ENCODE results near the gene IL17F. TPM values are rescaled to one million over a fixed set of nuclear protein-coding genes. Genes with fewer than 3 reads are reported as not detected.

IL17F gene
- total RNA-seq, 6 experiments from 2014 or later: not detected

DNA sequence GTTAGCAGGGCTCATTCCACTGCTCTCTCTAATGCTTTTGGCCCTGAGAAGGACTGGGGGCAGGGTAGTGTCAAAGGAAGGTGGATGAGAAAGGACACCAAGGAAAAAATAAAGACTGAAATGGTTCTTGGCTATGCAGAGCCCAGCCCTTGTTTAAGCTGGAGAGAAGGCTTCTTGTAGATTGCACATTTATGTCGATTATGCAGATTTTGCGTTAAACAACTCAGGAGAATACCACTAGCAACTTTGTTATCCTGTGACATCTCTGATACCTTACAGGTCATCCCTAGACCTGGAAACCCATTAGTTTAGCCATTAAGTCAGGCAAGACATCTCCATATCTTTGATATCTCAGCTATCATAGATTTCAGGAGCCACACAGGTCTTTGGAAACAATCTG is 11.1 kb upstream of the IL17F start:
- Mint-ChIP-seq H3K36me3 (ENCODE audit: low read depth) (no peaks in the 10 kb centered on the region), H3K27ac (no peak overlapping the region), H3K4me3 (no peak overlapping the region), H3K9me3 (no peaks in the 10 kb centered on the region), H3K4me1 (ENCODE audit: low read depth) (peaks cover 11% of the 10 kb centered on the region), H3K27me3 (ENCODE audit: insufficient read depth) (peaks cover 23% of the 10 kb centered on the region)
- DNase-seq: no peak
- TF ChIP-seq, protein P1, sequence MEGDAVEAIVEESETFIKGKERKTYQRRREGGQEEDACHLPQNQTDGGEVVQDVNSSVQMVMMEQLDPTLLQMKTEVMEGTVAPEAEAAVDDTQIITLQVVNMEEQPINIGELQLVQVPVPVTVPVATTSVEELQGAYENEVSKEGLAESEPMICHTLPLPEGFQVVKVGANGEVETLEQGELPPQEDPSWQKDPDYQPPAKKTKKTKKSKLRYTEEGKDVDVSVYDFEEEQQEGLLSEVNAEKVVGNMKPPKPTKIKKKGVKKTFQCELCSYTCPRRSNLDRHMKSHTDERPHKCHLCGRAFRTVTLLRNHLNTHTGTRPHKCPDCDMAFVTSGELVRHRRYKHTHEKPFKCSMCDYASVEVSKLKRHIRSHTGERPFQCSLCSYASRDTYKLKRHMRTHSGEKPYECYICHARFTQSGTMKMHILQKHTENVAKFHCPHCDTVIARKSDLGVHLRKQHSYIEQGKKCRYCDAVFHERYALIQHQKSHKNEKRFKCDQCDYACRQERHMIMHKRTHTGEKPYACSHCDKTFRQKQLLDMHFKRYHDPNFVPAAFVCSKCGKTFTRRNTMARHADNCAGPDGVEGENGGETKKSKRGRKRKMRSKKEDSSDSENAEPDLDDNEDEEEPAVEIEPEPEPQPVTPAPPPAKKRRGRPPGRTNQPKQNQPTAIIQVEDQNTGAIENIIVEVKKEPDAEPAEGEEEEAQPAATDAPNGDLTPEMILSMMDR (IDR thresholded peaks at IDR 0.05): no peak

GRCh38 chr6:52254731-52255378 is 10.6 kb upstream of the IL17F start:
- Mint-ChIP-seq H3K36me3 (ENCODE audit: low read depth) (no peaks in the 10 kb centered on the region), H3K9me3 (no peaks in the 10 kb centered on the region), H3K27me3 (ENCODE audit: insufficient read depth) (peaks cover 24% of the 10 kb centered on the region), H3K4me1 (ENCODE audit: low read depth) (peaks cover 10% of the 10 kb centered on the region), H3K4me3 (no peak overlapping the region), H3K27ac (no peak overlapping the region)
- no peak for DNase-seq
- TF ChIP-seq, protein P1 (IDR thresholded peaks at IDR 0.05): no peak

DNA sequence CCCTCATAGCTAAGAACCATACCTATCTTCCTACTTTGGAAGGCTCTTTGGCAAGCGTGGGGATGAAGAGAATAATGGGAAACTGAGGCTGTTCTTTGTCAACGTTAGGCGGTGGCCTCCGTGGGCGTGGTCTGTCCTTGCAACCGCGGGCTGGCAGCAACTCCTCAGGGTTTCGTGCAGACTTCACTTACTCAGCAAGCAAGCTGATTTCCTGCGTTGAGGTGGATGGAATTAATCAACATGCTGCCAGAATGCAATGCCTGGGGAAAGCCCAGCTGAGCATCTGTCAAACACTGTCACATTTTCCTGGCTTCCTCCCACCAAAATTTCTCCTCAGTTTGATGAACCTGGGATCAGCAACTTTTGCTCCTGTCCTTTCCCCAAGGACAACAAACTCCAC is 9.2 kb upstream of the IL17F start:
- no peaks in the 10 kb centered on the region for H3K9me3 Mint-ChIP-seq
- peaks cover 24% of the 10 kb centered on the region for H3K27me3 Mint-ChIP-seq (ENCODE audit: insufficient read depth)
- TF ChIP-seq, protein P1 (IDR thresholded peaks at IDR 0.05): no peak
- no peak overlapping the region for H3K27ac Mint-ChIP-seq
- DNase-seq: no peak
- H3K4me1 Mint-ChIP-seq (ENCODE audit: low read depth): peaks cover 10% of the 10 kb centered on the region
- H3K36me3 Mint-ChIP-seq (ENCODE audit: low read depth): no peaks in the 10 kb centered on the region
- no peak overlapping the region; the same call in 1 of the 2 replicates for H3K4me3 Mint-ChIP-seq

GRCh38 chr6:52251113-52251512 is 6.8 kb upstream of the IL17F start:
- Mint-ChIP-seq H3K36me3 (ENCODE audit: low read depth) (no peaks in the 10 kb centered on the region), H3K4me3 (no peak overlapping the region), H3K27ac (no peak overlapping the region), H3K4me1 (ENCODE audit: low read depth) (peaks cover 10% of the 10 kb centered on the region), H3K27me3 (ENCODE audit: insufficient read depth) (peaks cover 29% of the 10 kb centered on the region), H3K9me3 (no peaks in the 10 kb centered on the region)
- TF ChIP-seq, protein P1 (IDR thresholded peaks at IDR 0.05): no peak
- no peak for DNase-seq

GRCh38 chr6:52249078-52249477 is 4.8 kb upstream of the IL17F start:
- peaks cover 26% of the 10 kb centered on the region for H3K27me3 Mint-ChIP-seq (ENCODE audit: insufficient read depth)
- no peaks in the 10 kb centered on the region for H3K9me3 Mint-ChIP-seq
- TF ChIP-seq, protein P1 (IDR thresholded peaks at IDR 0.05): no peak
- peaks cover 9% of the 10 kb centered on the region for H3K4me1 Mint-ChIP-seq (ENCODE audit: low read depth)
- no peaks in the 10 kb centered on the region for H3K36me3 Mint-ChIP-seq (ENCODE audit: low read depth)
- H3K27ac Mint-ChIP-seq: no peak overlapping the region
- no peak for DNase-seq
- H3K4me3 Mint-ChIP-seq: no peak overlapping the region

Measured in HFFc6 (cell line).